HEK293 (cell line): Measurements from ENCODE around the gene PAN2.

ENCODE experiments used
- CTCF ChIA-PET: fragments of 350-600 bp; formaldehyde crosslinking; extraction: SDS; loops from one replicate; lab custom pipeline; 2021; ENCODE audit warnings: antibody characterized with exemption; lab: Yijun Ruan, JAX
- POLR2A ChIA-PET: fragments of 300-600 bp; formaldehyde crosslinking; extraction: SDS; loops from one replicate; lab custom pipeline; 2020; ENCODE audit warnings: antibody characterized with exemption, inconsistent platforms; lab: Yijun Ruan, JAX
- H3K27ac ChIP-seq: fragments of 200-500 bp; sonication (Bioruptor generic); 2 replicates; pipeline ENCODE4 v1.5.1; 2014; ENCODE audit warnings: low read depth, low read length, control low read depth, inconsistent platforms; ENCODE audit errors: extremely low read depth
- H3K36me3 ChIP-seq, 2 experiments: fragments of 200-500 bp in 1 of 2; sonication (Bioruptor generic) in 1 of 2; 1 replicate in 1 of 2; 2 replicates in 1 of 2; pipeline ENCODE4 v1.5.1; 2014 to 2017; ENCODE audit warnings: inconsistent platforms in 2 of 2, low read length in 2 of 2; ENCODE audit not compliant: control insufficient read depth in 2 of 2, insufficient read depth in 1 of 2
- H3K4me1 ChIP-seq: fragments of 200-500 bp; sonication (Bioruptor generic); 2 replicates; pipeline ENCODE4 v1.5.1; 2014; ENCODE audit warnings: mild to moderate bottlenecking, low read length, inconsistent platforms; ENCODE audit not compliant: control insufficient read depth, insufficient read depth
- H3K4me3 ChIP-seq: 2 replicates; pipeline ENCODE4 v1.5.1; 2011; ENCODE audit warnings: low read depth, mild to moderate bottlenecking, control low read depth, low read length, moderate library complexity
- H3K9me3 ChIP-seq: fragments of 200-500 bp; sonication (Bioruptor generic); 2 replicates; pipeline ENCODE4 v1.5.1; 2014; ENCODE audit warnings: low read depth, low read length, inconsistent platforms; ENCODE audit not compliant: control insufficient read depth, insufficient read depth
- ATF2 ChIP-seq: fragments of 450-650 bp; formaldehyde crosslinking; IDR thresholded peaks from 2 replicates; pipeline ENCODE4 v1.5.1; 2016; ENCODE audit warnings: missing biosample characterization, missing genetic modification characterization, low read depth
- GFI1B ChIP-seq: fragments of 450-650 bp; formaldehyde crosslinking; IDR thresholded peaks from 2 replicates; pipeline ENCODE4 v1.5.1; 2016; ENCODE audit warnings: missing biosample characterization, missing genetic modification characterization
- GLI4 ChIP-seq: fragments of 450-650 bp; formaldehyde crosslinking; IDR thresholded peaks from 2 replicates; pipeline ENCODE4 v1.5.1; 2016; ENCODE audit warnings: missing biosample characterization, missing genetic modification characterization
- SETDB1 ChIP-seq: IDR thresholded peaks from one replicate; pipeline ENCODE4 v1.6.1; 2017; ENCODE audit warnings: mild to moderate bottlenecking, low read length, moderate library complexity, mixed read lengths; ENCODE audit not compliant: insufficient read length
- TCF7L2 ChIP-seq: IDR thresholded peaks from 2 replicates; pipeline ENCODE4 v1.6.1; 2011; ENCODE audit warnings: low read depth, mild to moderate bottlenecking, inconsistent platforms, low read length, moderate library complexity, borderline replicate concordance
- ZBTB48 ChIP-seq: fragments of 450-650 bp; formaldehyde crosslinking; IDR thresholded peaks from 2 replicates; pipeline ENCODE4 v1.5.1; 2016; ENCODE audit warnings: missing biosample characterization, missing genetic modification characterization
- ZIC2 ChIP-seq: fragments of 450-650 bp; formaldehyde crosslinking; IDR thresholded peaks from 2 replicates; pipeline ENCODE4 v1.5.1; 2016; ENCODE audit warnings: missing biosample characterization, missing genetic modification characterization
- ZNF138 ChIP-seq: fragments of 450-650 bp; formaldehyde crosslinking; IDR thresholded peaks from 2 replicates; pipeline ENCODE4 v1.5.1; 2016; ENCODE audit warnings: missing biosample characterization, missing genetic modification characterization, borderline replicate concordance
- ZNF157 ChIP-seq: fragments of 450-650 bp; formaldehyde crosslinking; IDR thresholded peaks from 2 replicates; pipeline ENCODE4 v1.5.1; 2016; ENCODE audit warnings: missing biosample characterization, missing genetic modification characterization
- ZNF223 ChIP-seq: fragments of 450-650 bp; formaldehyde crosslinking; IDR thresholded peaks from 2 replicates; pipeline ENCODE4 v1.5.1; 2016; ENCODE audit warnings: missing biosample characterization, missing genetic modification characterization
- ZNF239 ChIP-seq: fragments of 450-650 bp; formaldehyde crosslinking; IDR thresholded peaks from 2 replicates; pipeline ENCODE4 v1.5.1; 2016; ENCODE audit warnings: missing biosample characterization, missing genetic modification characterization
- ZNF530 ChIP-seq: fragments of 450-650 bp; formaldehyde crosslinking; IDR thresholded peaks from 2 replicates; pipeline ENCODE4 v1.5.1; 2016; ENCODE audit warnings: low read depth, missing biosample characterization, missing genetic modification characterization
- ZNF76 ChIP-seq: fragments of 450-650 bp; formaldehyde crosslinking; IDR thresholded peaks from 2 replicates; pipeline ENCODE4; 2016; ENCODE audit warnings: low read depth, missing biosample characterization, missing genetic modification characterization, borderline replicate concordance
- ZXDB ChIP-seq: fragments of 450-650 bp; formaldehyde crosslinking; IDR thresholded peaks from 2 replicates; pipeline ENCODE4 v1.5.1; 2016; ENCODE audit warnings: missing biosample characterization, missing genetic modification characterization
- TF ChIP-seq, protein P1 (sequence below): fragments of 450-650 bp; formaldehyde crosslinking; IDR thresholded peaks from 2 replicates; pipeline ENCODE4 v1.5.1; 2017; ENCODE audit warnings: missing biosample characterization, missing genetic modification characterization
- TF ChIP-seq, protein P2 (sequence below): fragments of 450-650 bp; formaldehyde crosslinking; IDR thresholded peaks from 2 replicates; pipeline ENCODE4 v1.5.1; 2016; ENCODE audit warnings: missing biosample characterization, missing genetic modification characterization

Gene PAN2

GRCh38 chr12:56366948-56367347 lies 33.1 kb upstream of the PAN2 start:
- no peak for TF ChIP-seq GFI1B (tag by site-specific recombination)
- TF ChIP-seq ZNF76, result no peak
- TF ChIP-seq ZNF138 (tag by site-specific recombination), result no peak
- TF ChIP-seq ZIC2, result no peak
- no peak for TF ChIP-seq ZNF239 (tag by site-specific recombination)
- no peak for TF ChIP-seq ZNF530 (tag by site-specific recombination)
- TF ChIP-seq, protein P1, sequence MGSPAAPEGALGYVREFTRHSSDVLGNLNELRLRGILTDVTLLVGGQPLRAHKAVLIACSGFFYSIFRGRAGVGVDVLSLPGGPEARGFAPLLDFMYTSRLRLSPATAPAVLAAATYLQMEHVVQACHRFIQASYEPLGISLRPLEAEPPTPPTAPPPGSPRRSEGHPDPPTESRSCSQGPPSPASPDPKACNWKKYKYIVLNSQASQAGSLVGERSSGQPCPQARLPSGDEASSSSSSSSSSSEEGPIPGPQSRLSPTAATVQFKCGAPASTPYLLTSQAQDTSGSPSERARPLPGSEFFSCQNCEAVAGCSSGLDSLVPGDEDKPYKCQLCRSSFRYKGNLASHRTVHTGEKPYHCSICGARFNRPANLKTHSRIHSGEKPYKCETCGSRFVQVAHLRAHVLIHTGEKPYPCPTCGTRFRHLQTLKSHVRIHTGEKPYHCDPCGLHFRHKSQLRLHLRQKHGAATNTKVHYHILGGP (tag by site-specific recombination), result no peak
- no peak for TF ChIP-seq SETDB1
- no peak for TF ChIP-seq ZNF157 (tag by site-specific recombination)
- TF ChIP-seq, protein P2, sequence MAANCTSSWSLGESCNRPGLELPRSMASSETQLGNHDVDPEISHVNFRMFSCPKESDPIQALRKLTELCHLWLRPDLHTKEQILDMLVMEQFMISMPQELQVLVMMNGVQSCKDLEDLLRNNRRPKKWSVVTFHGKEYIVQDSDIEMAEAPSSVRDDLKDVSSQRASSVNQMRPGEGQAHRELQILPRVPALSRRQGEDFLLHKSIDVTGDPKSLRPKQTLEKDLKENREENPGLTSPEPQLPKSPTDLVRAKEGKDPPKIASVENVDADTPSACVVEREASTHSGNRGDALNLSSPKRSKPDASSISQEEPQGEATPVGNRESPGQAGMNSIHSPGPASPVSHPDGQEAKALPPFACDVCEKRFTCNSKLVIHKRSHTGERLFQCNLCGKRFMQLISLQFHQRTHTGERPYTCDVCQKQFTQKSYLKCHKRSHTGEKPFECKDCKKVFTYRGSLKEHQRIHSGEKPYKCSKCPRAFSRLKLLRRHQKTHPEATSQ (tag by site-specific recombination), result no peak
- no peak for TF ChIP-seq GLI4
- Histone ChIP-seq H3K27ac (no peak overlapping the region), H3K36me3 (no peaks in the 10 kb centered on the region), H3K4me3 (no peak overlapping the region), H3K4me1 (no peaks in the 10 kb centered on the region), H3K9me3 (no peaks in the 10 kb centered on the region)
- ChIA-PET POLR2A (no interaction called here), CTCF (no interaction called here)

GRCh38 chr12:56362130-56363059 lies 28.6 kb upstream of the PAN2 start, which contains the start of gene APOF:
Gene APOF (minus strand): TSS chr12:56362857. CDS start chr12:56362745, 112 bp downstream.
- no peak within 1 kb of the TSS for H3K27ac ChIP-seq
- no peaks in the 10 kb centered on the region for H3K9me3 ChIP-seq
- no peaks in the 10 kb centered on the region for H3K36me3 ChIP-seq
- H3K4me3 ChIP-seq, result no peak within 1 kb of the TSS
- TF ChIP-seq ZBTB48 (tag by site-specific recombination) (no peak), ATF2 (tag by site-specific recombination) (no peak), TCF7L2 (no peak), ZXDB (tag by site-specific recombination) (no peak), ZNF223 (no peak)
- ChIA-PET CTCF (interaction anchor here (0.6 to 1.6 kb wide), 2 partner anchors 102 to 300 kb away, joined by 4 read pairs; no protein-coding TSS in a partner anchor), POLR2A (interaction anchor here (0.6 to 1.4 kb wide), 2 partner anchors 87 to 370 kb away, joined by 3 read pairs; partner anchors contain the start of gene TIMELESS)
- H3K4me1 ChIP-seq, result no peaks in the 10 kb centered on the region; the same call in 1 of the 2 replicates
